ENCODE results near the gene MRPL14.
A peak's percentile ranks its signal among the peaks of the same experiment; 100 is the strongest.

Gene MRPL14

GRCh38 chr6:44081753-44082152, 45.5 kb downstream of the MRPL14 start:
- H3K27me3 ChIP-seq (ENCODE audit: insufficient read depth, low read depth, severe bottlenecking), result no peaks in the 10 kb centered on the region
- H3K36me3 ChIP-seq, result no peaks in the 10 kb centered on the region
- no peak overlapping the region for H3K27ac ChIP-seq
- no peak for TF ChIP-seq CTCF (IDR thresholded peaks at IDR 0.05; ENCODE audit: low read depth, low read length)
- no peak for DNase-seq
- no peak overlapping the region for H3K4me3 ChIP-seq (ENCODE audit: low read depth, low read length)
- H3K9me3 ChIP-seq (ENCODE audit: severe bottlenecking), result no peaks in the 10 kb centered on the region

GRCh38 chr6:44080561-44081521, 46.4 kb downstream of the MRPL14 start:
- peak overlapping the region; percentile 11; the same call in 1 of the 2 replicates for H3K4me3 ChIP-seq (ENCODE audit: low read depth, low read length)
- no peaks in the 10 kb centered on the region for H3K36me3 ChIP-seq
- TF ChIP-seq CTCF (IDR thresholded peaks at IDR 0.05; ENCODE audit: low read depth, low read length), result no peak
- no peaks in the 10 kb centered on the region for H3K27me3 ChIP-seq (ENCODE audit: insufficient read depth, low read depth, severe bottlenecking)
- H3K9me3 ChIP-seq (ENCODE audit: severe bottlenecking), result no peaks in the 10 kb centered on the region
- peak; percentile 92 for DNase-seq
- peak overlapping the region; percentile 74 for H3K27ac ChIP-seq

GRCh38 chr6:44079672-44080071, 47.6 kb downstream of the MRPL14 start:
- Histone ChIP-seq H3K36me3 (no peaks in the 10 kb centered on the region), H3K4me3 (ENCODE audit: low read depth, low read length) (no peak overlapping the region), H3K27me3 (ENCODE audit: insufficient read depth, low read depth, severe bottlenecking) (no peaks in the 10 kb centered on the region), H3K27ac (peak overlapping the region; percentile 74; the same call in 1 of the 2 replicates), H3K9me3 (ENCODE audit: severe bottlenecking) (no peaks in the 10 kb centered on the region)
- no peak for TF ChIP-seq CTCF (IDR thresholded peaks at IDR 0.05; ENCODE audit: low read depth, low read length)
- DNase-seq, result no peak

GRCh38 chr6:44078827-44079671, 48.2 kb downstream of the MRPL14 start:
- H3K36me3 ChIP-seq, result no peaks in the 10 kb centered on the region
- no peak overlapping the region for H3K4me3 ChIP-seq (ENCODE audit: low read depth, low read length)
- no peaks in the 10 kb centered on the region for H3K9me3 ChIP-seq (ENCODE audit: severe bottlenecking)
- peak; percentile 90 for DNase-seq
- TF ChIP-seq CTCF (IDR thresholded peaks at IDR 0.05; ENCODE audit: low read depth, low read length), result peak; percentile 97
- no peak overlapping the region for H3K27ac ChIP-seq
- H3K27me3 ChIP-seq (ENCODE audit: insufficient read depth, low read depth, severe bottlenecking), result no peaks in the 10 kb centered on the region

GRCh38 chr6:44078219-44078826, 48.9 kb downstream of the MRPL14 start:
- no peak for DNase-seq
- H3K27ac ChIP-seq, result no peak overlapping the region
- no peak overlapping the region for H3K4me3 ChIP-seq (ENCODE audit: low read depth, low read length)

More at GRCh38 chr6:44078219-44078826, 48.9 kb downstream of the MRPL14 start:
- Histone ChIP-seq H3K9me3 (ENCODE audit: severe bottlenecking) (no peaks in the 10 kb centered on the region), H3K27me3 (ENCODE audit: insufficient read depth, low read depth, severe bottlenecking) (no peaks in the 10 kb centered on the region), H3K36me3 (no peaks in the 10 kb centered on the region)
- 0 out of 2 replicates have a peak, but pooled peaks have one; percentile 16 for TF ChIP-seq CTCF (IDR thresholded peaks at IDR 0.05; ENCODE audit: low read depth, low read length)

Measured in WERI-Rb-1 (cell line).